Sigmoid colon (tissue), 7 donors: ENCODE data around the gene CRIP3. TPM values are rescaled to one million over a fixed set of nuclear protein-coding genes. Genes with fewer than 3 reads are reported as not detected.

ENCODE experiments used
- DNase-seq: peaks from one replicate; pipeline ENCODE4 v3.0.0-alpha.2; 2019
- H3K27ac ChIP-seq, 4 donors: fragments of 200-600 bp; sonication (generic); one replicate each; pipeline ENCODE4 v1.5.1; 2016 to 2019; ENCODE audit warnings: mild to moderate bottlenecking in 1 of 4
- H3K27me3 ChIP-seq, 3 donors: fragments of 200-600 bp; sonication (generic); one replicate each; pipeline ENCODE4 v1.5.1; 2019; ENCODE audit warnings: mild to moderate bottlenecking in 1 of 3
- H3K36me3 ChIP-seq, 4 donors: fragments of 200-600 bp; sonication (generic); one replicate each; pipeline ENCODE4 v1.5.1; 2016 to 2019
- H3K4me1 ChIP-seq, 4 donors: fragments of 200-600 bp; sonication (generic); one replicate each; pipeline ENCODE4 v1.5.1; 2017 to 2019
- H3K4me3 ChIP-seq, 4 donors: fragments of 200-600 bp; sonication (generic); one replicate each; pipeline ENCODE4 v1.5.1; 2017 to 2019; ENCODE audit warnings: mild to moderate bottlenecking in 2 of 4, moderate library complexity in 1 of 4
- H3K9me3 ChIP-seq, 4 donors: fragments of 200-600 bp in 3 of 4; sonication (generic) in 3 of 4; one replicate each; pipeline versions ENCODE4 v1.5.1 to v1.6.1; 2013 to 2019
- EP300 ChIP-seq, 4 donors: sonication (generic); formaldehyde crosslinking; IDR thresholded peaks; one replicate each; pipeline ENCODE4 v1.6.1; 2017; ENCODE audit warnings: antibody characterized with exemption in 4 of 4
- POLR2A ChIP-seq, 2 donors: fragments of 450-650 bp; IDR thresholded peaks; one replicate each; pipeline ENCODE4 v1.6.1; 2016; ENCODE audit warnings: antibody characterized with exemption in 2 of 2, mild to moderate bottlenecking in 2 of 2, moderate library complexity in 2 of 2
- POLR2AphosphoS5 ChIP-seq, 4 donors: sonication (generic); formaldehyde crosslinking; IDR thresholded peaks; one replicate each; pipeline ENCODE4 v1.6.1; 2017; ENCODE audit warnings: antibody characterized with exemption in 4 of 4
- WGBS, 2 donors: extraction: QIAGEN DNeasy Blood & Tissue Kit; methylation state at CpG; one replicate each; pipeline ENCODE4 v1.1.7; 2013; 5-methylcytosine and 5-hydroxymethylcytosine counted together
- intact Hi-C: fragments of 100-400 bp; cut with DNase I; formaldehyde crosslinking; loops from one replicate; pipeline ENCODE4 v1.15.1; 2023
- polyA plus RNA-seq, 3 donors: library from polyadenylated mRNA; stranded (reverse); fragments of 200-250 nt; gene quantifications; one replicate each; pipeline ENCODE4 v1.2.3, GENCODE V29; 2013
- total RNA-seq, 4 donors: library from RNA; depleted of rRNA; stranded (reverse); fragments of >200 nt; gene quantifications; one replicate each; pipeline ENCODE4 v1.1.0, GENCODE V29; 2016
- TF ChIP-seq, protein P1 (sequence below), 4 experiments: fragments of 450-650 bp in 3 of 4; fragments of 200-600 bp in 1 of 4; IDR thresholded peaks; one replicate each; pipeline ENCODE4 v1.5.1; 2016 to 2019; ENCODE audit warnings: antibody characterized with exemption in 4 of 4, mild to moderate bottlenecking in 3 of 4, moderate library complexity in 2 of 4
- donor health status: healthy with polysubstance abuse.
- donor health status: Bipolar disorder and iron deficiency.
- donor health status: healthy.

CRIP3 gene
- total and polyA plus RNA-seq, 7 donors, result 5.2 TPM; not detected in 6

DNA sequence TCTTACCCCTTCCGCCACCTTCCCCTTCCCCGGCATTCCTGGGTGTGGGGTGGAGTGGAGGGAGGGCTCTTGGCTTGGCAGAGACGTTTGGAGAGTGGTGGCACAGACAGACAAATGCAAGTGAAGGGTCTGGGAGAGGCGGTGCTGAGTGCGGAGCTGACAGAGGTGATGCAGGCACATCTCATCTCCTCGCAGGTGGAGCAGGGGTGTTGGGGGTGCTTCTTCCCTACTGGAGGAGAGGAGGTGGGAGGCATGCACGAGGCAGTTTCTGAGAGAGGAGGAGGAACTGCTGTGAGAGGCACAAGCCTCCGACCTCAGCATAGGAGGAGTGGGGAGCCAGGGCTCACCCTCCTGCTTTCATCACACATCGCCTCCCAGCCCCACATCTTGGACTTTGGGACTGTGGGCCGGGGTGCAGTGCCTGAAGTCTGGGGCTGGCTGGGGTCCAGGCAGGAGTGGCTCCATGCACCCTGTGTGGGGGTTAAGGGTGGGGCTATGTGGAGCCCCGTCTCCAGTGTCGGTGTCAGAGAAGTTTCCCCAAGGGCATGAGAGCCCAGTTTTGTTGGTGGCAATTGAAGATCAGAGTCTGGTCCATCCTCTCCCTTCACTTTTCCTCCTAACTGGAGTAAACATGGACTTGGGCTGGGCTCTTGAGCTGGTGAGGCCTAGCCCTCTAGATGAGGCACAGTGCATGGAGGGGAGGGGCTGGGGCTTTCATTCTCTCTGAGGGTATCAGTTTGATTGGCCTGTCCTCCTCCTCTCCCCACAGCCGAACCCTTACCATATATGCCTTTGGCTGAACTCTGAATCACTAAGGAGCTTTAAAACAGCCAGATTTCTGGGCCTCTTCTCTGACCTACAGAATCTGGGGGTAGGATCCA, 30.7 kb downstream of the CRIP3 start:
- intact Hi-C loops, result no loop called here
- Histone ChIP-seq H3K36me3 (no peaks in the 10 kb centered on the region), H3K4me1 (peaks cover 0 to 37% (median 29%) of the 10 kb centered on the region in 4 donors), H3K27ac (peak overlapping the region; percentile 26 to 77 (median 44)), H3K9me3 (no peaks in the 10 kb centered on the region), H3K4me3 (no peak overlapping the region), H3K27me3 (peaks cover 0 to 21% (median 14%) of the 10 kb centered on the region in 3 donors)
- 17 to 72% methylated on average over 13 of the region's 13 CpGs for WGBS, 2 donors
- TF ChIP-seq EP300 (IDR thresholded peaks at IDR 0.05) (no peak), POLR2A (IDR thresholded peaks at IDR 0.05) (no peak), POLR2AphosphoS5 (IDR thresholded peaks at IDR 0.05) (no peak)
- TF ChIP-seq, protein P1, sequence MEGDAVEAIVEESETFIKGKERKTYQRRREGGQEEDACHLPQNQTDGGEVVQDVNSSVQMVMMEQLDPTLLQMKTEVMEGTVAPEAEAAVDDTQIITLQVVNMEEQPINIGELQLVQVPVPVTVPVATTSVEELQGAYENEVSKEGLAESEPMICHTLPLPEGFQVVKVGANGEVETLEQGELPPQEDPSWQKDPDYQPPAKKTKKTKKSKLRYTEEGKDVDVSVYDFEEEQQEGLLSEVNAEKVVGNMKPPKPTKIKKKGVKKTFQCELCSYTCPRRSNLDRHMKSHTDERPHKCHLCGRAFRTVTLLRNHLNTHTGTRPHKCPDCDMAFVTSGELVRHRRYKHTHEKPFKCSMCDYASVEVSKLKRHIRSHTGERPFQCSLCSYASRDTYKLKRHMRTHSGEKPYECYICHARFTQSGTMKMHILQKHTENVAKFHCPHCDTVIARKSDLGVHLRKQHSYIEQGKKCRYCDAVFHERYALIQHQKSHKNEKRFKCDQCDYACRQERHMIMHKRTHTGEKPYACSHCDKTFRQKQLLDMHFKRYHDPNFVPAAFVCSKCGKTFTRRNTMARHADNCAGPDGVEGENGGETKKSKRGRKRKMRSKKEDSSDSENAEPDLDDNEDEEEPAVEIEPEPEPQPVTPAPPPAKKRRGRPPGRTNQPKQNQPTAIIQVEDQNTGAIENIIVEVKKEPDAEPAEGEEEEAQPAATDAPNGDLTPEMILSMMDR (IDR thresholded peaks at IDR 0.05), result no peak
- DNase-seq, result no peak

DNA sequence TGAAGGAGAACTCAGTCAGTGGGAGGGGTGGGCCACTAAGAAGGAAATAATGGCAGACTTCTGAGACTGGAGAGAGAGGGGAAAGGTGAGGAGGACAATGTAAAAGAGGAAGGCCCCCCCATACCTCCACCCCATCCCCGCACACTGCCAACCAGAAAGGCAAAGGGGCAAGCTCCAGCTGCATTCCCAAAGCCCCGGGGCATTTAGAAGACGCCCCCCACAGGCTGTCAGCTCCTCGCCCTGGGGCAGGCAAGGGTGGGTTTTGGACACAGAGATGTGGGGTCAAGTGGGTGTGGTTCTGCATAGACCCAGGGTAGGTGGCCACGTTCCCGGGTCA, 31.4 kb downstream of the CRIP3 start:
- H3K4me1 ChIP-seq, result peaks cover 0 to 37% (median 29%) of the 10 kb centered on the region in 4 donors
- 37 to 78% methylated on average over 6 of the region's 6 CpGs for WGBS, 2 donors
- H3K4me3 ChIP-seq, result no peak overlapping the region
- intact Hi-C loops, result no loop called here
- TF ChIP-seq, protein P1 (IDR thresholded peaks at IDR 0.05), result no peak
- TF ChIP-seq POLR2A (IDR thresholded peaks at IDR 0.05), result no peak
- no peak for TF ChIP-seq EP300 (IDR thresholded peaks at IDR 0.05)
- no peak for TF ChIP-seq POLR2AphosphoS5 (IDR thresholded peaks at IDR 0.05)
- no peaks in the 10 kb centered on the region for H3K36me3 ChIP-seq
- H3K9me3 ChIP-seq, result no peaks in the 10 kb centered on the region
- H3K27ac ChIP-seq, result peak overlapping the region in 1 of 4 donors; percentile 77
- H3K27me3 ChIP-seq, result peaks cover 0 to 21% (median 14%) of the 10 kb centered on the region in 3 donors
- no peak for DNase-seq

DNA sequence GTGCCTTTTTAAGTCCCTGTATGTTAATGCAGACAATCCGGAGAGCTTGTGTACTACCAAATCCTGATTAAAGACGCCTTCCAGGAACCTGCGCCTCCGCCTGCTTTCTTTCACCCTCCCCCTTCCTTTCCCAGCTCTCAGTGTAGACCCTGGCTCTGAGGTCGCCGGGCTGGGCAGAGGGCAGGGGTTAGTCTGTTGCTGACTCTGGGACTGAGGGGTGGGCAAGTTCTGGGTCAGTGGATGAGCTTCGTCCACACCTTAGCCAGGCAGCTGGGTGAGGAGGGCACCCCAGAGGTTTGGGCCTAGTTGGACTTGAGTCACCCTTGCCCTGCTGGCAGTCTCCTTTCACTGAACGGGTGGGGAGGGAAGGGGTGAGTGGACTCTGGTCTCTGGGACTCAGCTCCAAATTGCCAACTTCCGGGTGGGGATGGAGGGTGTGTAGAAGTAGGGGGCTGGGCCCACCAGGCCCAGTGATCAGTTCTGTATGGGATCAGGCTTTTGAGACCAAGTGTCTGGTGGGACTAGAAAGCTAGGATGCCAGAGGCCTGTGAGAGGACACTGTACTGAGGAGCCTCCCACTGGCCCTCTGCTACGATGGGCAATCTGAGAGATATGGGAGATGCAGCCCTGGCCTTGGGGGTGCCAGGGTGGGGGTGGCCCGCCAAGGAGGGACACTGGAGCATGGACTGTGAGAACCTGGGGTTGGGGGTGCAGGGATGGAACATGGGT, 31.9 kb downstream of the CRIP3 start:
- 15 to 68% methylated on average over 11 of the region's 11 CpGs for WGBS, 2 donors
- no peak for DNase-seq

DNA sequence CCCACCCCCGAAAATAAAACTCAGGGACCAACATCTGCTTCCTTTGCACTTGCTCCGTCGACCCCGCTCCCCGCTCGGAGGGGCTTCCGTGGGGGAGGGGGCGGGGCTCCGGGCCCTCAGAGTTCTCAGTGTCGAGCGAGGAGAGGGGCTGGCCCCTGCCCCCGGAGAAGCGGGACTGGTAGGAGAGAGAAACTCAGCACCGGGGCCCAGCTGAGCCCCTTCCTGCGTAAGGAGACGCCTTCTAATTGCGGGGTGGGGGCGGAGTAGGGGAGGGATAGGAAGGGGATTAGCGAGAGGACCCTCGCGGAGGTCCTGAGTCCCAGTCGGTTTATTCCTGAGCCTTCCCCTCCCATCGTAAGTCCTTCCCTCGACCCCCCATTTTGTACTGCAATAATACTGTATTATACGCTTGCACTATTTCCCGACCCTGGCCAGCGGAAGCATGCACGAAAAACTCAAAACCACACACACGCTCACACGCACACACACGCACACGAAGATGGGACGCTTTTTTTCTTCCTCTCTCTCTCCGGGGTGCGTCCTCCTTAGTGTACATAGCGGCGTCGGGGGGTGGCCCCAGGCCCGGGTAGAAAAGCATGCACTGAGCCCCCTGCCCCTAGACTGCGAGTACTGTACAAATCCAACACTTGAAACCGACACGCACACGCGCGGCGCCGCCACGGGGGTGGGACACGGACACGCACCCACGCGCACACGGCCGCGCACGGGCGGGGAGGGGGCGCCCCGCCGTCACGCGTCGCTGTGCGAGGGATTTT, 32.6 kb downstream of the CRIP3 start:
- peaks cover 0 to 37% (median 29%) of the 10 kb centered on the region in 4 donors for H3K4me1 ChIP-seq
- H3K27ac ChIP-seq, result peak overlapping the region in 2 of 4 donors; percentile 25 to 77
- DNase-seq, result no peak
- H3K36me3 ChIP-seq, result no peaks in the 10 kb centered on the region
- TF ChIP-seq, protein P1 (IDR thresholded peaks at IDR 0.05), result no peak
- no peak for TF ChIP-seq POLR2A (IDR thresholded peaks at IDR 0.05)
- no peak for TF ChIP-seq EP300 (IDR thresholded peaks at IDR 0.05)
- TF ChIP-seq POLR2AphosphoS5 (IDR thresholded peaks at IDR 0.05), result no peak
- H3K9me3 ChIP-seq, result no peaks in the 10 kb centered on the region
- peak overlapping the region in 3 of 4 donors; percentile 41 to 55 (median 53) for H3K4me3 ChIP-seq
- peaks cover 0 to 21% (median 14%) of the 10 kb centered on the region in 3 donors for H3K27me3 ChIP-seq
- 10 to 14% methylated on average over 64 of the region's 64 CpGs for WGBS, 2 donors
- intact Hi-C loops, result no loop called here

More for the DNA sequence above, 31.9 kb downstream of the CRIP3 start:
- Histone ChIP-seq H3K4me3 (peak overlapping the region in 1 of 4 donors; percentile 53), H3K36me3 (no peaks in the 10 kb centered on the region), H3K4me1 (peaks cover 0 to 37% (median 29%) of the 10 kb centered on the region in 4 donors), H3K9me3 (no peaks in the 10 kb centered on the region), H3K27me3 (peaks cover 0 to 21% (median 14%) of the 10 kb centered on the region in 3 donors), H3K27ac (peak overlapping the region in 2 of 4 donors; percentile 25 to 77)
- TF ChIP-seq POLR2AphosphoS5 (IDR thresholded peaks at IDR 0.05) (no peak), EP300 (IDR thresholded peaks at IDR 0.05) (no peak), POLR2A (IDR thresholded peaks at IDR 0.05) (no peak)
- TF ChIP-seq, protein P1 (IDR thresholded peaks at IDR 0.05), result no peak
- intact Hi-C loops, result no loop called here
